Rectal smooth muscle tissue (tissue), 1 donor: Measurements from ENCODE around the gene IDI2.
A peak's percentile ranks its signal among the peaks of the same experiment; 100 is the strongest.

Experiments used
- H3K27ac ChIP-seq: one replicate; pipeline ENCODE4 v1.7.0; 2013; ENCODE audit warnings: low read depth, low read length, inconsistent platforms
- H3K27me3 ChIP-seq: one replicate; pipeline ENCODE4 v1.7.0; 2013; ENCODE audit warnings: low read length; ENCODE audit not compliant: control insufficient read depth, insufficient read depth
- H3K36me3 ChIP-seq: one replicate; pipeline ENCODE4 v1.7.0; 2013; ENCODE audit warnings: low read length; ENCODE audit not compliant: control insufficient read depth, insufficient read depth
- H3K4me1 ChIP-seq: one replicate; pipeline ENCODE4 v1.7.0; 2013; ENCODE audit warnings: low read length; ENCODE audit not compliant: control insufficient read depth, insufficient read depth
- H3K4me3 ChIP-seq: one replicate; pipeline ENCODE4 v1.7.0; 2013; ENCODE audit warnings: low read length
- H3K9ac ChIP-seq: one replicate; pipeline ENCODE4 v1.7.0; 2013; ENCODE audit warnings: low read length

The IDI2 gene

DNA sequence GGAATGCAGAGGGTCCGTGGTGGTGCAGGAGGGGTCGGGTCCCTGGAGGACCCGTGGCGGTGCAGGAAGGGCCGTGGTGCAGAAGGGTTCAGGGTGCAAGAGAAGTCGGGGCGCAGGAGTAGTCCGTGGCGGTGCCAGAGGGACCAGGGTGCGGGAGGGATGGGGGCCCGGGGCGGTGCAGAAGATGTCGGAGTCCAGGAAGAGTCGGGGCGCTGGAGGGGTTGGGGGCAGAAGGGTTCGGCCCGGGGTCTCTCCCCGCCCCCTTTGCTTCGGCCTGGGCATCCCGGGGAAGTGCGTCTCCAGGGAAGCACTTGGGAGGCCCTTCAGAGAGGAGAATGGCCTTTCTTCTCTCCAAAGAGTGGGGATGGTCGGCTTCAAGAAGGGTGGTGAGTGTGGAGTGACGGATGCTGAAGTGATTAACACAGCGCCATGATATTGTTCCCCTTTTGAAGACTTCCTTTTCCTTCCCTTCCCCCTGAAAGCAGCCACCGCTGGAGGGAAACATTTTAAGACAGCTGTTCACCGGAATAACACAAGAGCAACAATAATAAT is 31.5 kb upstream of the IDI2 start:
- H3K27me3 ChIP-seq = no peaks in the 10 kb centered on the region
- H3K27ac ChIP-seq = peak overlapping the region; percentile 98
- peak overlapping the region; percentile 99 for H3K4me3 ChIP-seq
- peaks cover 16% of the 10 kb centered on the region for H3K4me1 ChIP-seq
- H3K36me3 ChIP-seq = peaks cover 5% of the 10 kb centered on the region
- H3K9ac ChIP-seq = peak overlapping the region; percentile 49

DNA sequence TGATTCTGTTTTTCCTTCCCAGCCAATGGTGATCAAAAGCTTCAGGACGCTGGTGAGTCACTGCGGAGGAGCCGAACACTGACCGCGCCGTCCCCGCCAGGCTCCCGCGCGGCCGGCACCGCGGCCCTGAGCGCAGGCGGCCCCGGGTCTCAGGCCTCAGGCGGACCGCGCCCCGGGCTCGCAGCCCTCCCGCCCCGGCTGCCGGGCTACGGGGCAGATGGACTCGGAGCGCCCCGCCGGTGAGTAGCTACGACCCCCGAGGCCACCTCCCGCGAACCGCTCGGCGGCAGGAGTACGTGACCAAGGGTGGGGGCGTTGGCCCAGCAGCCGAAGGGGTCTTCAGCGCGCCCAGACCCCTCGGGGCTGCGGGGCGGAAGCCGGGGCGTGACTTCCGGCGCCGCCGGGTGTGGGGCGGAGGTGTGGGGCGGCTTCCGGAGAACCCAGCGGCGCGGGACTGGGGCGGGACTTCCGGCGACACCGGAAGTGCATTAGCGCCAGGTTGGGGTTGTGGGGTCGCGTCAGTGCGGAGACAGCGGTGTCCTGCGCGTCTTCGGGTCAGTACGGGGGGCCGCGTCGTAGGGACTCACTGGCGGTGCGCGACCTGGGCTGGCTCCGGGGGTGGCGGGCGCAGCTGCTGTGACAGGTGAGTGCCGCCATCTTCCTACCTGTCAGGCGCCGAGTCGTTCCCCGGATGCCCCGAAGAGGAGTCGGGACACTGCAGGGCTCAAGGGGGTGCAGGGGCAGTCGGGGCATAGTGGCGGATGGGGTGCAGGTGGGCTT is 30.9 kb upstream of the IDI2 start, which contains the start of gene WDR37:
WDR37 (plus strand) TSS at position 60 of the 780 bp plus-strand sequence. CDS start 15,771 bp downstream, outside the sequence.
- H3K4me3 ChIP-seq = peak within 1 kb of the TSS; percentile 99
- peak within 1 kb of the TSS; percentile 98 for H3K27ac ChIP-seq
- H3K27me3 ChIP-seq = no peaks in the 10 kb centered on the region
- peaks cover 16% of the 10 kb centered on the region for H3K4me1 ChIP-seq
- peaks cover 5% of the 10 kb centered on the region for H3K36me3 ChIP-seq
- peak within 1 kb of the TSS; percentile 90 for H3K9ac ChIP-seq

- Histone ChIP-seq H3K4me1 (peaks cover 22% of the 10 kb centered on the region), H3K27ac (no peak overlapping the region), H3K36me3 (peaks cover 5% of the 10 kb centered on the region), H3K4me3 (peak overlapping the region; percentile 2), H3K27me3 (no peaks in the 10 kb centered on the region), H3K9ac (no peak overlapping the region)
Measured at GRCh38 chr10:1054684-1055083, 29.0 kb upstream of the IDI2 start.

GRCh38 chr10:1050554-1050953 is 24.9 kb upstream of the IDI2 start:
- H3K4me1 ChIP-seq = peaks cover 26% of the 10 kb centered on the region
- no peak overlapping the region for H3K27ac ChIP-seq
- peak overlapping the region; percentile 51 for H3K4me3 ChIP-seq
- no peaks in the 10 kb centered on the region for H3K27me3 ChIP-seq
- no peak overlapping the region for H3K9ac ChIP-seq
- H3K36me3 ChIP-seq = no peaks in the 10 kb centered on the region

GRCh38 chr10:1050145-1050544 is 24.5 kb upstream of the IDI2 start:
- no peaks in the 10 kb centered on the region for H3K36me3 ChIP-seq
- H3K4me3 ChIP-seq = peak overlapping the region; percentile 96
- H3K4me1 ChIP-seq = peaks cover 23% of the 10 kb centered on the region
- no peaks in the 10 kb centered on the region for H3K27me3 ChIP-seq
- no peak overlapping the region for H3K9ac ChIP-seq
- H3K27ac ChIP-seq = peak overlapping the region; percentile 100

- Histone ChIP-seq H3K9ac (peak overlapping the region; percentile 61), H3K27me3 (no peaks in the 10 kb centered on the region), H3K4me3 (peak overlapping the region; percentile 96), H3K36me3 (no peaks in the 10 kb centered on the region), H3K4me1 (peaks cover 16% of the 10 kb centered on the region), H3K27ac (peak overlapping the region; percentile 100)
Measured at GRCh38 chr10:1049425-1049958, 23.8 kb upstream of the IDI2 start.

- Histone ChIP-seq H3K36me3 (no peaks in the 10 kb centered on the region), H3K4me3 (peak within 1 kb of the TSS; percentile 96), H3K27me3 (no peaks in the 10 kb centered on the region), H3K4me1 (peaks cover 14% of the 10 kb centered on the region), H3K9ac (peak within 1 kb of the TSS; percentile 87), H3K27ac (peak within 1 kb of the TSS; percentile 100)
Measured at GRCh38 chr10:1048732-1049424, 23.2 kb upstream of the IDI2 start, which contains the start of gene IDI1. Gene IDI1, minus strand, starts transcription at chr10:1049119. Its CDS starts 116 bp downstream, at chr10:1049003.

GRCh38 chr10:1048349-1048731 is 22.7 kb upstream of the IDI2 start:
- Histone ChIP-seq H3K4me1 (peaks cover 14% of the 10 kb centered on the region), H3K27ac (peak overlapping the region; percentile 100), H3K36me3 (peaks cover 2% of the 10 kb centered on the region), H3K27me3 (no peaks in the 10 kb centered on the region), H3K9ac (peak overlapping the region; percentile 66), H3K4me3 (peak overlapping the region; percentile 96)

DNA sequence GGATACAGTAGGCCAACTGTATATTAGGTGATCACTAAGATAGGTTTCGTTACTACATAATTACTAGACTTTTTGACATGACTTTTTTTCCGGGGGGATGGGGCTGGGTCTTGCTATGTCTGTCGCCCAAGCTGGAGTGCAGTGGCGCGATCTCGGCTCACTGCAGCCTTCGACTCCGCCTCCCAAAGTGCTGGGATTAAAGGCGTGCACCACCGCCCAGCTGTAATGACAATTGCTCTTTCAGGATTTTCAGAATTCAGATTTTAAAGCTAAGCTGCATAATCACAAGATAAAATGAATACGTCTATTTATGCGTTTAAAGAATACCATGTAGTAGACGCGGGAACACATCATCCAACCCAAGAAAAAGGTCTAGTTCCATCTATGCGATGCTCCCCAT is 22.3 kb upstream of the IDI2 start:
- Histone ChIP-seq H3K4me1 (peaks cover 14% of the 10 kb centered on the region), H3K36me3 (peaks cover 4% of the 10 kb centered on the region), H3K9ac (peak overlapping the region; percentile 66)

DNA sequence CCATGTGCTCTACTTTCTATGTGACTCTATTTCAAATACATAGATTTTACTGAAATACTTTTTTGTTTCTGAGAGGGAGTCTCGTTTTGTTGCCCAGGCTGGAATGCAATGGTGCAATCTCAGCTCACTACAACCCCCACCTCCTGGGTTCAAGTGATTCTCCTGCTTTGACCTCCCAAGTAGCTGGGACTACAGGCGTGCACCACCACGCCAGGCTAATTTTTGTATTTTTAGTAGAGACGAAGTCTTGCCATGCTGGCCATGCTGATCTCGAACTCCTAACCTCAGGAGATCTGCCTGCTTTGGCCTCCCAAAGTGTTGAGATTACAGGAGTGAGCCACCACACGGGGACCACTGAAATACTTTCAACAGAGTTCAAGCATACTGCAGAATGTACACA is 19.8 kb upstream of the IDI2 start:
- Histone ChIP-seq H3K27ac (no peak overlapping the region), H3K9ac (no peak overlapping the region), H3K4me3 (no peak overlapping the region), H3K27me3 (no peaks in the 10 kb centered on the region), H3K4me1 (peaks cover 11% of the 10 kb centered on the region), H3K36me3 (peaks cover 7% of the 10 kb centered on the region)

More for the DNA sequence above, 22.3 kb upstream of the IDI2 start:
- Histone ChIP-seq H3K27ac (peak overlapping the region; percentile 100), H3K27me3 (no peaks in the 10 kb centered on the region), H3K4me3 (peak overlapping the region; percentile 96)

GRCh38 chr10:1044964-1045363 is 19.3 kb upstream of the IDI2 start:
- Histone ChIP-seq H3K4me3 (no peak overlapping the region), H3K9ac (no peak overlapping the region), H3K27ac (no peak overlapping the region), H3K27me3 (no peaks in the 10 kb centered on the region), H3K4me1 (peaks cover 11% of the 10 kb centered on the region), H3K36me3 (peaks cover 11% of the 10 kb centered on the region)

- H3K9ac ChIP-seq = no peak overlapping the region
Measured at GRCh38 chr10:1044146-1044545, 18.5 kb upstream of the IDI2 start.

More at GRCh38 chr10:1044146-1044545, 18.5 kb upstream of the IDI2 start:
- Histone ChIP-seq H3K4me3 (no peak overlapping the region), H3K27me3 (no peaks in the 10 kb centered on the region), H3K36me3 (peaks cover 11% of the 10 kb centered on the region), H3K27ac (no peak overlapping the region), H3K4me1 (peaks cover 8% of the 10 kb centered on the region)
